ENCODE measurements around the gene UQCRHL.
"Not testable (repeated sequence)": the region's sequence is repeated elsewhere in the genome, so short reads cannot be mapped to it uniquely, and the experiment has no call there.

- not testable (repeated sequence) for TF ChIP-seq ELK1 (IDR thresholded peaks at IDR 0.05; ENCODE audit: borderline replicate concordance, low read depth, low read length); MXI1 (IDR thresholded peaks at IDR 0.05; ENCODE audit: borderline replicate concordance, low read depth, low read length); POLR2A (IDR thresholded peaks at IDR 0.05; ENCODE audit: low read depth, low read length); CTCF (conservative IDR thresholded peaks at IDR 0.05; ENCODE audit: low read depth, low read length); SMC3 (IDR thresholded peaks at IDR 0.05; ENCODE audit: low read depth, low read length); USF2 (IDR thresholded peaks at IDR 0.05; ENCODE audit: low read depth, low read length)
Measured at GRCh38 chr1:15807549-15807948, at the start of gene UQCRHL.

Data from IMR-90 (cell line).